ENCODE results near the gene ATP2A1.
"Not testable (repeated sequence)": the region's sequence is repeated elsewhere in the genome, so short reads cannot be mapped to it uniquely, and the experiment has no call there.

ATP2A1 gene

DNA sequence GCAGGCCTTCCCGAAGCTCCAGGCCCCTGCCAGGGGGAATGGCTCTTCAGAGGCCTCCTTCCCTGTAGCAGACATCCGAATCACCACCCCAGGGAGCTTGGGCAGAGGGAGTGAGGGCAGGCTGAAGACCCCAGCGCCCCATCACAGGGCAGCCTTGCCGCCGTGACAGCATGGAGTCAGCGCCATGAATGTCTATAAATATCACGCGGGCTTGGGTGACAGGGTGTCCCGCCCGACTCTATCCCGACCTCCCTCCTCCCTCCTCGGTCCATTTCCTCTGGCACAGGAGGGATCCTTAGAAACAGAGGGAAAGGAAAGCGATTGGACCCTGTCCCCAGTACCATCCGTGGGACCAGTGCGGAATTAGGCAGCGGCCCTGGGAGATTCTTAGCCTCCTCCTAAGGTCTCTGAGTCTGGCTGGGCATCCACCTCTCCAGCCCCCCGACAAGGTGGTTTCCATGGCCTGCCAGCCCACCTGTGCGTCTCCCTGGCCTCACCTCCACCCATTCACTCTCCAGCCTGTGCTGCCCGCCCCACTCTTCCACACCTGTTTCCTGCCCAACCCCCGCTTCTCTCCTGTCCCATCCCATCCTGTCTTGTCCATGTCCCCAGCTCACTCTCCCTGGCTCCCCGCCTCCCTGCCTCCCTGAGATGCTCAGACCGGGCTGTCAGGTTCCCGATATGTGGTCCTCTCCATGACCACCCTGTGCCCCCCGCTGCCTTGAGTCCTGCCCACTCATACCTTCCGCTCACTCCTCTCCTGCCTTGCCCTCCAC, 5.1 kb downstream of the ATP2A1 start:
- Histone ChIP-seq H3K9ac (ENCODE audit: low read length) (no peak overlapping the region), H3K27ac (ENCODE audit: low read depth, low read length, poor library complexity, severe bottlenecking) (no peak overlapping the region), H3K4me2 (ENCODE audit: low read length) (no peak overlapping the region), H3F3A (ENCODE audit: insufficient read depth, low read length) (no peaks in the 10 kb centered on the region), H2AFZ (ENCODE audit: low read length) (no peak overlapping the region), H4K20me1 (ENCODE audit: insufficient read depth, low read length) (no peaks in the 10 kb centered on the region), H3K36me3 (ENCODE audit: insufficient read depth, low read length) (no peaks in the 10 kb centered on the region), H3K79me2 (ENCODE audit: insufficient read depth, low read length) (no peaks in the 10 kb centered on the region), H3K9me2 (ENCODE audit: low read depth, low read length) (no peaks in the 10 kb centered on the region), H3K9me3 (ENCODE audit: low read length) (no peaks in the 10 kb centered on the region), H3K4me3 (ENCODE audit: low read depth, low read length, poor library complexity, severe bottlenecking) (no peak overlapping the region), H3K27me3 (ENCODE audit: insufficient read depth, low read length) (no peaks in the 10 kb centered on the region), H3K4me1 (ENCODE audit: insufficient read depth, low read length, severe bottlenecking) (peaks cover 16% of the 10 kb centered on the region)
- TF ChIP-seq CTCF (IDR thresholded peaks at IDR 0.05; ENCODE audit: low read length) (no peak), EZH2 (IDR thresholded peaks at IDR 0.05; ENCODE audit: borderline replicate concordance, low read length) (no peak)

- Histone ChIP-seq H3K4me3 (ENCODE audit: low read depth, low read length, poor library complexity, severe bottlenecking) (no peak overlapping the region), H3F3A (ENCODE audit: insufficient read depth, low read length) (no peaks in the 10 kb centered on the region), H3K27me3 (ENCODE audit: insufficient read depth, low read length) (no peaks in the 10 kb centered on the region), H3K27ac (ENCODE audit: low read depth, low read length, poor library complexity, severe bottlenecking) (no peak overlapping the region), H3K4me1 (ENCODE audit: insufficient read depth, low read length, severe bottlenecking) (peaks cover 9% of the 10 kb centered on the region), H3K9me3 (ENCODE audit: low read length) (no peaks in the 10 kb centered on the region), H3K4me2 (ENCODE audit: low read length) (no peak overlapping the region), H3K36me3 (ENCODE audit: insufficient read depth, low read length) (no peaks in the 10 kb centered on the region), H4K20me1 (ENCODE audit: insufficient read depth, low read length) (no peaks in the 10 kb centered on the region), H2AFZ (ENCODE audit: low read length) (no peak overlapping the region), H3K79me2 (ENCODE audit: insufficient read depth, low read length) (no peaks in the 10 kb centered on the region), H3K9me2 (ENCODE audit: low read depth, low read length) (no peaks in the 10 kb centered on the region), H3K9ac (ENCODE audit: low read length) (no peak overlapping the region)
- TF ChIP-seq CTCF (IDR thresholded peaks at IDR 0.05; ENCODE audit: low read length) (no peak), EZH2 (IDR thresholded peaks at IDR 0.05; ENCODE audit: borderline replicate concordance, low read length) (no peak)
Measured at GRCh38 chr16:28884045-28884444, 5.8 kb downstream of the ATP2A1 start.

- no peaks in the 10 kb centered on the region for H4K20me1 ChIP-seq (ENCODE audit: insufficient read depth, low read length)
- no peak overlapping the region for H3K4me3 ChIP-seq (ENCODE audit: low read depth, low read length, poor library complexity, severe bottlenecking)
- no peak overlapping the region for H3K27ac ChIP-seq (ENCODE audit: low read depth, low read length, poor library complexity, severe bottlenecking)
- H3K4me1 ChIP-seq (ENCODE audit: insufficient read depth, low read length, severe bottlenecking): no peaks in the 10 kb centered on the region
- TF ChIP-seq CTCF (IDR thresholded peaks at IDR 0.05; ENCODE audit: low read length) (no peak), EZH2 (IDR thresholded peaks at IDR 0.05; ENCODE audit: borderline replicate concordance, low read length) (no peak)
- no peak overlapping the region for H3K4me2 ChIP-seq (ENCODE audit: low read length)
- H3K36me3 ChIP-seq (ENCODE audit: insufficient read depth, low read length): no peaks in the 10 kb centered on the region
- H3K9ac ChIP-seq (ENCODE audit: low read length): no peak overlapping the region
- H3K79me2 ChIP-seq (ENCODE audit: insufficient read depth, low read length): no peaks in the 10 kb centered on the region
- H3K9me3 ChIP-seq (ENCODE audit: low read length): no peaks in the 10 kb centered on the region
- H3K27me3 ChIP-seq (ENCODE audit: insufficient read depth, low read length): no peaks in the 10 kb centered on the region
- no peaks in the 10 kb centered on the region for H3K9me2 ChIP-seq (ENCODE audit: low read depth, low read length)
- no peak overlapping the region for H2AFZ ChIP-seq (ENCODE audit: low read length)
- H3F3A ChIP-seq (ENCODE audit: insufficient read depth, low read length): no peaks in the 10 kb centered on the region
Measured at GRCh38 chr16:28886945-28887344, 8.7 kb downstream of the ATP2A1 start.

DNA sequence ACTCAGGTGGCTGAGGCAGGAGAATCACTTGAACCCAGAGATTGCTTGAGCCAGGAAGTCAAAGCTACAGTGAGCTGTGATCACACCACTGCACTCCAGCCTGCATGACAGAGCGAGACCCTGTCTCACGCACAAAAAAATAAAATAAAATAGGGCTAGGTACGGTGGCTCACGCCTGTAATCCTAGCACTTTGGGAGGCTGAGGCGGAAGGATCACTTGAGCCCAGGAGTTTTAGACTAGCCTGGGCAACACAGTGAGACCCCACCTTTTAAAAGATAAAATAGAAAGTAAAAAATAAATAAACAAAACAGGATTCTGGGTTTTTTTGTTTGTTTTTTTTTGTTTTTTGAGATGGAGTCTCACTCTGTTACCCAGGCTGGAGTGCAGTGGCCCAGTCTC, 12.1 kb downstream of the ATP2A1 start:
- not testable (repeated sequence) for H3K4me3 ChIP-seq (ENCODE audit: low read depth, low read length, poor library complexity, severe bottlenecking); H3K9me3 ChIP-seq (ENCODE audit: low read length); H4K20me1 ChIP-seq (ENCODE audit: insufficient read depth, low read length); H3K27ac ChIP-seq (ENCODE audit: low read depth, low read length, poor library complexity, severe bottlenecking); H3F3A ChIP-seq (ENCODE audit: insufficient read depth, low read length); H3K79me2 ChIP-seq (ENCODE audit: insufficient read depth, low read length); H3K9me2 ChIP-seq (ENCODE audit: low read depth, low read length); H3K9ac ChIP-seq (ENCODE audit: low read length); H3K27me3 ChIP-seq (ENCODE audit: insufficient read depth, low read length); H3K4me1 ChIP-seq (ENCODE audit: insufficient read depth, low read length, severe bottlenecking); H2AFZ ChIP-seq (ENCODE audit: low read length); H3K4me2 ChIP-seq (ENCODE audit: low read length); H3K36me3 ChIP-seq (ENCODE audit: insufficient read depth, low read length)
